Measurements from ENCODE around the gene SELENOK.

The SELENOK gene

GRCh38 chr3:53842436-53843194 lies 49.0 kb downstream of the SELENOK start:
- H3K4me3 ChIP-seq (ENCODE audit: low read depth, low read length): no peak overlapping the region
- TF ChIP-seq CTCF (IDR thresholded peaks at IDR 0.05; ENCODE audit: borderline replicate concordance, insufficient read depth, low read depth, low read length): no peak

- TF ChIP-seq CTCF (IDR thresholded peaks at IDR 0.05; ENCODE audit: borderline replicate concordance, insufficient read depth, low read depth, low read length): no peak
- no peak overlapping the region for H3K4me3 ChIP-seq (ENCODE audit: low read depth, low read length)
Measured at GRCh38 chr3:53841296-53841695, 50.4 kb downstream of the SELENOK start.

GRCh38 chr3:53837331-53837730 lies 54.3 kb downstream of the SELENOK start:
- no peak for TF ChIP-seq CTCF (IDR thresholded peaks at IDR 0.05; ENCODE audit: borderline replicate concordance, insufficient read depth, low read depth, low read length)
- H3K4me3 ChIP-seq (ENCODE audit: low read depth, low read length): no peak overlapping the region

- TF ChIP-seq CTCF (IDR thresholded peaks at IDR 0.05; ENCODE audit: borderline replicate concordance, insufficient read depth, low read depth, low read length): no peak
- H3K4me3 ChIP-seq (ENCODE audit: low read depth, low read length): no peak overlapping the region
Measured at GRCh38 chr3:53836084-53836872, 55.4 kb downstream of the SELENOK start.

GRCh38 chr3:53835257-53835656 lies 56.4 kb downstream of the SELENOK start:
- H3K4me3 ChIP-seq (ENCODE audit: low read depth, low read length): no peak overlapping the region
- TF ChIP-seq CTCF (IDR thresholded peaks at IDR 0.05; ENCODE audit: borderline replicate concordance, insufficient read depth, low read depth, low read length): no peak

- H3K4me3 ChIP-seq (ENCODE audit: low read depth, low read length): no peak overlapping the region
- no peak for TF ChIP-seq CTCF (IDR thresholded peaks at IDR 0.05; ENCODE audit: borderline replicate concordance, insufficient read depth, low read depth, low read length)
Measured at GRCh38 chr3:53834429-53835095, 57.1 kb downstream of the SELENOK start.

All from GM12875 (cell line).